NCI-H460 (cell line): ENCODE data around the gene UPF3A. TPM values are rescaled to one million over a fixed set of nuclear protein-coding genes. Genes with fewer than 3 reads are reported as not detected.
"Not testable (repeated sequence)": the region's sequence is repeated elsewhere in the genome, so short reads cannot be mapped to it uniquely, and the experiment has no call there.

Experiments
- DNase-seq: peaks from one replicate; pipeline ENCODE4 v3.0.0-alpha.2; 2016; ENCODE audit warnings: low read depth; ENCODE audit errors: extremely low read depth
- small RNA-seq, 2 experiments: library from RNA; depleted of rRNA; stranded (forward); fragments of <200 nt; gene quantifications; one replicate each; pipeline ENCODE3, GENCODE V24; 2014
- total RNA-seq: library from RNA; depleted of rRNA; stranded (reverse); fragments of >200 nt; shearing (Covaris generic); gene quantifications from 2 replicates; pipeline ENCODE4 v1.2.3, GENCODE V29; 2014; rRNA removed

Gene UPF3A
- total RNA-seq, 1 experiment from 2014 or later, result 27.2 TPM

DNA sequence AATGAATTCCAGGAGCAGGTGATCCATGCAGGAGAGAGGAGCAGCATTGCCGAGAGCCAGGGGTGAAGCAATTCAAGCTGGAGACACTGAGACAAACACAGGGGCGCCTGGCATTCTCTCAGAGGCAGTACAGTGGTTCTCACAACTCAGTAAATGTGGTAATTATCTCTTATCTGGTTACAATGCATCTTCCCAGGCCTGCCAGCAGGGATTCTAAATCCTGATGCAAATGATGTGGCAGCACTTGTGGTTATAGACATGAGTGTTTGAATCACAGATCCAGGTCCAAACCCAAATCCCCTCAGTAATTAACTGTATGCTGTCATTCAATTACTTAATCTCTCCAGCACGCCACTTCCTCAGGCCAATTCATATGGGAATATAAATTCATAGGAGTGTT, 52.5 kb downstream of the UPF3A start:
- DNase-seq, result not testable (repeated sequence)

DNA sequence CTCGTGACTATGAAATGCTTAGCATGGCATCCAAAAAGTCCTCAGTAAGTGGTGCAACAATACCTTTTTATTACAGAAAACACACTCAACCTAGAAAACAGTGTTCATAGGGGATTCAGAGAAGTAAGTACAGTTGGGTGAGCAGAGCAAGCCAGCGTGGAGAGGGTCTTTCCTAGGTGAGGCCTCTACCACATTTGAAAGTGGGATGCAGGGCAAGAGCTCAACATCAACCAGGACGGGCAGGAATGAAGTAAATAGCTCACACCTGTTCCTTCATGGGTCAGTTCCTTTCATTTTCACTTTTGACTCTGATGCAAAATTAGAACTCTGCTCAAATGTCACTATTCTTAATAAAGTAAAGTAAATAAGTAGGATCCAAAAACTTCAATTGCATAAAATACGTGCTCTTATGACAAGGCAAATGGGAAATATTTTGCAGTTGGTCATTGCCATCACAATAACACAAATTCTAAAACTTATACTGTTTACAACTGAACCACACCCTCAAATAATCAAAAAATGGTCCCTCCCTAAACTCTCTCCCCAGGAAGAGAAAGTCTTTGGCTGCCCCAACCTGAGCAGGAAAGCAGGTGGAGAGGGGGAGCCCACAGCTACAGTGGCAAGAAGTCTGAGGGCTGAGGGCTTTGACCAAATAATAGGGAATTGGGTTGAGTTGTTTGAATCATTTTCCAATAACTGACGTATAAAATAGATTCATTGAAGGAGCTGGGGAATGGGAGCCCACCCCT, 53.1 kb downstream of the UPF3A start:
- DNase-seq, result no peak

DNA sequence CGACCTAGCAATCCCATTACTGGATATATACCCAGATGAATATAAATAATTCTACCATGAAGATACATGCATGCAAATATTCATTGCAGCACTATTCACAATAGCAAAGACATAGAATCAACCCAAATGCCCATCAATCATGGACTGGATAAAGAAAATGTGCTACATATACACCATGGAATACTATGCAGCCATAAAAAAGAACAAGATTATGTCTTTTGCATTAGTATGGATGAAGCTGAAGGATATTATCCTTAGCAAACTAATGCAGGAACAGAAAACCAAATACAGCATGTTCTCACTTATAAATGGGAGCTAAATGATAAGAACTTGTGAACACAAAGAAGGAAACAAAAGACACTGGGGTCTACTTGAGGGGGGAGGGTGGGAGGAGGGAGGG, 55.1 kb downstream of the UPF3A start:
- not testable (repeated sequence) for DNase-seq

DNA sequence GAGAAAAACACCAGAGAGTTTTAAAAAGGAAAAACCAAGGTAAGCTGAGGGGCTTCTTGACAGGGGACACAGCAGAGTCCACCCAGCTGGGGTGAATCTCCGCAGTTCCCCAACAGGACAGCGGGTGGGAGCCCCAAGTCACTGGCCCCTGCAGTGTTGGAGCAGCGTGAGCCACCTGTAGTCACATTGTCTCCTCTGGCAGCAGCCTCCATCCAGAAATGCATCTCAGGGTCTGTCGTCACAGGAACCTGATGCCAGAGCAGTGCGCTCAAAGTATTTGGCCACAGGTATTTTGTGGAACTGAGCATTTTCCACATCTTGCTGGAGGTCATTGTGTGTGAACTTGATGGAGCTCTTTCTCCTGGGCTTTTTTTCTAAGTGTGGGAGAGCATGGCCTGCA, 57.6 kb downstream of the UPF3A start:
- no peak for DNase-seq

DNA sequence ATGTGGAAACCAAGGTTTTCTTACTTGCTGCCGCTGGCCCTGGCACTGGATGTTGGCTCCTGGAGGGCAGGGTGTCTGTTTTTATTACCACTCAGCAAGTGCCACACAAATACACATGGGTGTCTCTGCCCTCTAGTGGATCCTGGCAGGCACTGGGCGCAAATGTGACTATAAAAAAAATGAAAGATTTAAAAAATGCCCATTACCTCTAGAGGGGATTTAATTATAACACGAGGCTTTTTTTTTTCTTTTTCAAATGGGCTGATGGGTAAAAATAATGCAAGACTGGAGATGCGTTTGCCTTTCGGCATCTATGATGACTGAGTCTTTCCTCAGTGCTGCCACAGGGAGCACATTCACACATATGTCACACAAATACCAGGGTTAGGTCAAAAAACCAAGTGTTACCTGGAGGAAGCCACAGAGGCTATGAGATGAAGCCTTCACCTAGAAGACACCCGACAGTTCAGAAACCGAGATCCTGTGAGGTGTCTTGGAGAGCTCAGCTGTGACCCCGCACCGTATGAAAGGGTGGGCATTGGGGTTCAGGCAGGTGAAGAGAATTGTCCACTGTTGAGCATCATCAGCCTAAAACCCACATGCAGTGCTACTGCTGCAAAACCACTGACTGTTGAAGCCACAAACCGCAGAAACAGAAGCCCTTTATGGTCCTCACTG, 58.6 kb downstream of the UPF3A start:
- DNase-seq, result peak; percentile 52

DNA sequence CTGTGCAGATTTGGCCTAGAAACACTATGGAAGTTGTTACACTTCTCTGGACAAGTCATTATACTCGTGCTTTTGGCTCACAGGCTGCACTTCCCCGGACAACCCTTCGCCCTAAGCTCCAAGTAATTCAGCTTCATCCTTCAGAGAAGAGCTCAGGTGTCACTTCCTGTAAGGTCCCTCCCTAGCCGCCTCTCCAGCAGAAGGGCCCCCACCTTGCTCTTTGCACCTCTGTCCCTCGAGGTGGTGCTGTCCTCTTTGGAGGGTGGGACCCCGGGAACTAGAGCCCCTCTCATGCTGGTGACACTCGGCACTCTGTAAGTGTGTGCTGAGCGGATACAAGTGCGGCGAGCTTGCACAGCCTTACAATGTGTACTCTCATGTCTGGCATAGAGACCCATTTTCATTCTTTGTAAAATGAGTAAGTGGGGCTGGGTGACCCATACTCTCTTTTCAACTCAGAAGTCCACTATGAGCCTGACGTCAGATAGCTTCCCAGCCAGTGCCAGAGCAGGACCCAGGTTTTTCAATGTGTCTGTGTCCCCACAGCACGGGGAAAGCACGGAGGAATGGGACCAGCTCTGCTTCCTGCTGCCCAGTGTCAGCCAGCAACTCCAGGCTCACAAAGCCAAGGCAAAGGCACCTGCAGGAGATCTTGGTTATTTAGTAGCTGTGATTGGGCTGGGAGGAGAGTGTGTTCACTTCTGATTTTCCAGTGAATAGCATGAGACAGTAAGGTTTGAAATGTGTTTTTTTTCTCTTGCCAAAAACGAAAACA, 59.8 kb downstream of the UPF3A start:
- DNase-seq, result no peak

DNA sequence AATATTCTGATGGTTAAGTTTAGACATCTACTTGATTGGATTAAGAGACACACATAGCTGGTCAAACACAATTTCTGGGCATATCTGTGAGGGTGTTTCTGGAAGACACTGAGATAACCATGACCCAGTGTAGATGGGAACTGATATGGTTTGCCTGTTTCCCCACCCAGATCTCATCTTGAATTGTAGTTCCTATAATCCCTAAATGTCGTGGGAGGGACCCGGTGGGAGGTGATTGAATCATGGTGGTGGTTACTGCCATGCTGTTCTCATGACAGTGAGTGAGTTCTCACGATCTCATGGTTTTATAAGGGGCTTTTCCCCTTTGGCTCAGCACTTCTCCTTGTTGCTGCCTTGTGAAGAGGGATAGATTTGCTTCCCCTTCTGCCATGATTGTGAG, 65.9 kb downstream of the UPF3A start:
- DNase-seq, result not testable (repeated sequence)

DNA sequence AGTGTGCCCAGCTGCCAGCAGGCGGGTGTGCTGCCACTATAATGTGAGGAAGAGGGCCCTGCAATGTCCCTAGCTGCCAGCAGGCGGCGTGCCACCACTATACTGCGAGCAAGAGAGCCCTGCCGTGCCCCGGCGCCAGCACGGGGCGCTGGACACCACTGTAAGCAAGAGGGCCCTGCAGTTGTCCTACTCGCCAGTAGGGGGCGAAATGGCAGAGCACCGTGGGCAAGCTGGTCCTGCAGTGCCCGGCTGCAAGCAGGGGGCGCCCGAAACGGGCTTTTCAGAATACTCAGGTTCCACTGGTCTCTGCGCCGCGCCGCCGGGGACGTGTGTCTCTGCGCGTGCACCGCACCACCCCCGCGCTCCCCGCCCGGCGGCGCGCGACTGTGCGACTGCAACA, 71.4 kb downstream of the UPF3A start:
- DNase-seq, result not testable (repeated sequence)

DNA sequence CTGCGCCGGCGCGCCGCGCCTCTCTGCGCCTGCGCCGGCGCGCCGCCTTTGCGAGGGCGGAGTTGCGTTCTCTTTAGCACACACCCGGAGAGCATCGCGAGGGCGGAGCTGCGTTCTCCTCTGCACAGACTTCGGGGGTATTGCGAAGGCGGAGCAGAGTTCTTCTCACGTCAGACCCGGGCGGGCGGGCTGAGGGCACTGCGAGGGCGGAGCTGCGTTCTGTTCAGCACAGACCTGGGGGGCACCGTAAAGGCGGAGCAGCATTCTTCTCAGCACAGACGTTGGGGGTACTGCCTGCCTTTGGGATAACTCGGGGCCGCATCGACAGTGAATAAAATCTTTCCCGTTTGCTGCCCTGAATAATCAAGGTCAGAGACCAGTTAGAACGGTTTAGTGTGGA, 72.0 kb downstream of the UPF3A start:
- DNase-seq, result not testable (repeated sequence)

Small RNA genes lying within 50 kb of the gene (small RNA-seq; reads per million reads assigned to genes)
- 0 reads per million in 2 experiments for gene MIR4502
- gene MIR548AR, result 0 to 0.06 reads per million in 2 experiments

Other genes starting within 250 kb of the UPF3A start
- gene RASA3, start 149.0 kb upstream of the UPF3A start, total RNA-seq, result 12.4 and 14.2 TPM in 2 replicates
- not detected in 2 replicates for gene CFAP97D2, start 102.3 kb upstream of the UPF3A start, total RNA-seq
- 25.3 and 29.6 TPM in 2 replicates for gene CDC16, start 46.7 kb upstream of the UPF3A start, total RNA-seq
- 20.3 and 24.8 TPM in 2 replicates for gene CHAMP1, start 32.9 kb downstream of the UPF3A start, total RNA-seq